Ovary (tissue), 9 donors: Measurements from ENCODE around the gene SLC41A3. TPM values are rescaled to one million over a fixed set of nuclear protein-coding genes. Genes with fewer than 3 reads are reported as not detected.

ENCODE experiments used
- DNase-seq, 5 donors: peaks; one replicate each; pipeline ENCODE4 v3.0.0-alpha.2; 2019 to 2020
- H3K27ac ChIP-seq, 2 donors: fragments of 200-600 bp; one replicate each; pipeline versions ENCODE4 v1.5.1 to v1.8.0; 2019 to 2022
- H3K27me3 ChIP-seq: fragments of 200-600 bp; one replicate; pipeline ENCODE4 v1.8.0; 2022
- H3K36me3 ChIP-seq: fragments of 200-600 bp; sonication (generic); one replicate; pipeline ENCODE4 v1.5.1; 2019
- H3K4me1 ChIP-seq: one replicate; pipeline ENCODE4 v1.8.1; 2013; ENCODE audit warnings: mild to moderate bottlenecking, moderate library complexity; ENCODE audit not compliant: insufficient read depth
- H3K4me3 ChIP-seq: fragments of 200-600 bp; sonication (generic); one replicate; pipeline ENCODE4 v1.5.1; 2017
- H3K9me3 ChIP-seq, 2 donors: fragments of 200-600 bp in 1 of 2; sonication (generic) in 1 of 2; one replicate each; pipeline versions ENCODE4 v1.5.1 to v1.8.1; 2013 to 2019; ENCODE audit warnings: mild to moderate bottlenecking in 1 of 2, moderate library complexity in 1 of 2
- EP300 ChIP-seq: sonication (generic); formaldehyde crosslinking; IDR thresholded peaks from one replicate; pipeline ENCODE4 v1.6.1; 2017; ENCODE audit warnings: antibody characterized with exemption
- POLR2A ChIP-seq: fragments of 450-650 bp; IDR thresholded peaks from one replicate; pipeline ENCODE4 v1.6.1; 2017; ENCODE audit warnings: antibody characterized with exemption, mild to moderate bottlenecking, moderate library complexity
- WGBS, 3 donors: extraction: QIAGEN DNeasy Blood & Tissue Kit in 1 of 3; methylation state at CpG; one replicate each; pipeline versions ENCODE4 v1.1.5 to v1.1.7; 2013 to 2017; 5-methylcytosine and 5-hydroxymethylcytosine counted together
- intact Hi-C, 4 donors: fragments of 100-400 bp; cut with DNase I; formaldehyde crosslinking; loops; one replicate each; pipeline versions ENCODE4 v1.11.0 to v1.15.1; 2022 to 2023
- polyA plus RNA-seq, 2 donors: library from polyadenylated mRNA; stranded (reverse); fragments of 200-250 nt in 1 of 2; fragments of 350-450 nt in 1 of 2; fragmentation: Illumina TruSeq in 1 of 2; extraction: RNeasy Lipid Tissue Mini Kit (QIAGEN cat#74804) in 1 of 2; gene quantifications; one replicate each; pipeline ENCODE4 v1.2.3, GENCODE V29; 2013 to 2014
- total RNA-seq, 7 donors: library from RNA; depleted of rRNA in 2 of 7; stranded (reverse); fragments of >200 nt in 2 of 7; fragmentation: NEBNext Ultra II Directional in 3 of 7; extraction: Animal tissue kit (Norgen Biotek cat#: 25700) in 3 of 7; gene quantifications; one replicate each; pipeline versions ENCODE4 v1.1.0 to v1.2.4, GENCODE V29; 2016 to 2023
- TF ChIP-seq, protein P1 (sequence below), 3 donors: fragments of 450-650 bp in 2 of 3; fragments of 200-600 bp in 1 of 3; IDR thresholded peaks; one replicate each; pipeline versions ENCODE4 v1.5.1 to v1.8.0; 2016 to 2022; ENCODE audit warnings: antibody characterized with exemption in 3 of 3, mild to moderate bottlenecking in 1 of 3
- donor health status: DM: no; HTN: no; CAD: no; lungs with moderate emphysema.
- donor health status: DM: no; HTN: no; CAD: no.
- donor health status: Bipolar disorder and iron deficiency.
- donor health status: DM: yes; HTN: yes; CAD: no.
- donor health status: DM: no; HTN: no; CAD: no.
- donor health status: DM: yes; HTN: yes; CAD: no.

The SLC41A3 gene
- total and polyA plus RNA-seq, 9 donors = 58.1 to 107 (median 77.7) TPM

GRCh38 chr3:126103121-126104027 lies 19.4 kb upstream of the SLC41A3 start:
- TF ChIP-seq POLR2A = no peak
- TF ChIP-seq, protein P1, sequence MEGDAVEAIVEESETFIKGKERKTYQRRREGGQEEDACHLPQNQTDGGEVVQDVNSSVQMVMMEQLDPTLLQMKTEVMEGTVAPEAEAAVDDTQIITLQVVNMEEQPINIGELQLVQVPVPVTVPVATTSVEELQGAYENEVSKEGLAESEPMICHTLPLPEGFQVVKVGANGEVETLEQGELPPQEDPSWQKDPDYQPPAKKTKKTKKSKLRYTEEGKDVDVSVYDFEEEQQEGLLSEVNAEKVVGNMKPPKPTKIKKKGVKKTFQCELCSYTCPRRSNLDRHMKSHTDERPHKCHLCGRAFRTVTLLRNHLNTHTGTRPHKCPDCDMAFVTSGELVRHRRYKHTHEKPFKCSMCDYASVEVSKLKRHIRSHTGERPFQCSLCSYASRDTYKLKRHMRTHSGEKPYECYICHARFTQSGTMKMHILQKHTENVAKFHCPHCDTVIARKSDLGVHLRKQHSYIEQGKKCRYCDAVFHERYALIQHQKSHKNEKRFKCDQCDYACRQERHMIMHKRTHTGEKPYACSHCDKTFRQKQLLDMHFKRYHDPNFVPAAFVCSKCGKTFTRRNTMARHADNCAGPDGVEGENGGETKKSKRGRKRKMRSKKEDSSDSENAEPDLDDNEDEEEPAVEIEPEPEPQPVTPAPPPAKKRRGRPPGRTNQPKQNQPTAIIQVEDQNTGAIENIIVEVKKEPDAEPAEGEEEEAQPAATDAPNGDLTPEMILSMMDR (IDR thresholded peaks at IDR 0.05) = no peak
- TF ChIP-seq EP300 = no peak
- H3K4me1 ChIP-seq = no peaks in the 10 kb centered on the region

GRCh38 chr3:126102530-126102951 lies 18.6 kb upstream of the SLC41A3 start:
- Histone ChIP-seq H3K4me3 (no peak overlapping the region), H3K4me1 (no peaks in the 10 kb centered on the region), H3K36me3 (no peaks in the 10 kb centered on the region), H3K27me3 (no peaks in the 10 kb centered on the region), H3K9me3 (no peaks in the 10 kb centered on the region), H3K27ac (no peak overlapping the region)
- TF ChIP-seq EP300 = no peak
- no peak for TF ChIP-seq POLR2A
- WGBS, 3 donors = 41 to 65% (median 56%) methylated on average over 5 of the region's 5 CpGs
- intact Hi-C loops = no loop called here
- DNase-seq = no peak

More at GRCh38 chr3:126103121-126104027, 19.4 kb upstream of the SLC41A3 start:
- no peaks in the 10 kb centered on the region for H3K27me3 ChIP-seq
- H3K4me3 ChIP-seq = no peak overlapping the region
- no peak overlapping the region for H3K27ac ChIP-seq
- WGBS, 3 donors = 77 to 86% (median 84%) methylated on average over 22 of the region's 22 CpGs
- no peaks in the 10 kb centered on the region for H3K36me3 ChIP-seq
- no peak for DNase-seq
- H3K9me3 ChIP-seq = no peaks in the 10 kb centered on the region
- intact Hi-C loops = no loop called here

GRCh38 chr3:126102011-126102410 lies 18.1 kb upstream of the SLC41A3 start:
- no peak for DNase-seq
- Histone ChIP-seq H3K27ac (no peak overlapping the region), H3K36me3 (no peaks in the 10 kb centered on the region), H3K4me3 (no peak overlapping the region), H3K9me3 (no peaks in the 10 kb centered on the region), H3K4me1 (no peaks in the 10 kb centered on the region), H3K27me3 (no peaks in the 10 kb centered on the region)
- TF ChIP-seq EP300 (no peak), POLR2A (no peak)
- TF ChIP-seq, protein P1 (IDR thresholded peaks at IDR 0.05) = no peak
- WGBS, 3 donors = 77 to 88% (median 79%) methylated on average over 8 of the region's 8 CpGs
- intact Hi-C loops = no loop called here

DNA sequence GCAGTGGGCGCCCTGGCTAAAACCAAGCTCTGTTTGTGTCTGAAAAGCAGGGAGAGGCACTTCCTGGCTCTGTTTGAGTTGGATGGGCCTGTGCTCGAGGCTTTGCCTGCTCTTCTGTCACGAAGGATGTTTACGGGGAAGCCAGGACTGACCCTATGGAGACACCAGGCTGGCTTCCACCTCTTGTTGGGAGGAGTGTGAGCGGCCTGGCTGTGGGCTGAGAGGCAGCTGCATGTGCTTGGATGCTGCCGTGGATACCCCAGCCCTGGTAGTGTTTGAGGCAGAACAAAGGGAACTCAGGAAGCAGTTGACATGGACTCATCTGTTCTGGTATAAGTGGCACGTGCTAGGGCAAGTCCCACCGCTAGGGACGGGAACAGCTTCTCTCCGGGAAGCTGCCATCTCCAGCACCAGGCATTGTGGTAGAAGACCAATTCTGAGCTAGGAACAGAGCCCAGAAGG lies 17.6 kb upstream of the SLC41A3 start:
- intact Hi-C loops = no loop called here
- H3K4me3 ChIP-seq = no peak overlapping the region
- H3K27ac ChIP-seq = no peak overlapping the region
- no peak for DNase-seq
- no peaks in the 10 kb centered on the region for H3K9me3 ChIP-seq
- no peaks in the 10 kb centered on the region for H3K36me3 ChIP-seq
- TF ChIP-seq EP300 = no peak
- no peak for TF ChIP-seq POLR2A
- TF ChIP-seq, protein P1 (IDR thresholded peaks at IDR 0.05) = no peak
- no peaks in the 10 kb centered on the region for H3K27me3 ChIP-seq
- WGBS, 3 donors = 91 to 94% (median 92%) methylated on average over 10 of the region's 10 CpGs
- no peaks in the 10 kb centered on the region for H3K4me1 ChIP-seq
